ENCODE data around the gene ACSL6.

ACSL6 gene

GRCh38 chr5:132016721-132017250 is 5.3 kb upstream of the ACSL6 start:
- DNase-seq = no peak

GRCh38 chr5:132013711-132014110 is 2.3 kb upstream of the ACSL6 start:
- DNase-seq = peak; percentile 10

GRCh38 chr5:132013006-132013689 is 1.7 kb upstream of the ACSL6 start:
- peak; percentile 32 for DNase-seq

GRCh38 chr5:132012371-132013005 is 1.0 kb upstream of the ACSL6 start:
- DNase-seq = peak; percentile 87

- DNase-seq = peak; percentile 31
Observed at GRCh38 chr5:132010989-132011621, 353 bp downstream of the ACSL6 start.

GRCh38 chr5:132010645-132010988 is 841 bp downstream of the ACSL6 start:
- peak; percentile 2 for DNase-seq

- DNase-seq = peak; percentile 17
Observed at GRCh38 chr5:132009706-132010405, 1.6 kb downstream of the ACSL6 start.

- no peak for DNase-seq
Observed at GRCh38 chr5:132008961-132009680, 2.3 kb downstream of the ACSL6 start.

- DNase-seq = no peak
Observed at GRCh38 chr5:132008163-132008473, 3.3 kb downstream of the ACSL6 start.

- peak; percentile 61 for DNase-seq
Observed at GRCh38 chr5:132007399-132008162, 3.9 kb downstream of the ACSL6 start.

- DNase-seq = no peak
Observed at GRCh38 chr5:132006331-132007120, 4.9 kb downstream of the ACSL6 start.

GRCh38 chr5:132005591-132005990 is 5.9 kb downstream of the ACSL6 start:
- DNase-seq = no peak

- no peak for DNase-seq
Observed at GRCh38 chr5:132003982-132004381, 7.5 kb downstream of the ACSL6 start.

- no peak for DNase-seq
Observed at GRCh38 chr5:132003170-132003744, 8.2 kb downstream of the ACSL6 start.

GRCh38 chr5:132002757-132003156 is 8.7 kb downstream of the ACSL6 start:
- DNase-seq = no peak

GRCh38 chr5:132001647-132002561 is 9.6 kb downstream of the ACSL6 start:
- DNase-seq = no peak

- no peak for DNase-seq
Observed at GRCh38 chr5:132000677-132001453, 10.6 kb downstream of the ACSL6 start.

GRCh38 chr5:132000241-132000490 is 11.3 kb downstream of the ACSL6 start:
- no peak for DNase-seq

Data from right forelimb (tissue), 1 donor.